HCT116 (cell line): ENCODE data around the gene INO80. TPM values are rescaled to one million over a fixed set of nuclear protein-coding genes. Genes with fewer than 3 reads are reported as not detected.

Experiments used
- ATAC-seq: fragments of 200-7000 bp; cut with Tn5 transposase; 2 replicates; pipeline ENCODE4 v1.9.1; 2020; ENCODE audit warnings: mild to moderate bottlenecking, moderate library complexity
- BruUV-seq: library from RNA; stranded (reverse); fragments of 400-500 nt; replicated peaks from 2 replicates; lab custom pipeline; 2021; lab: Mats Ljungman, UMichigan
- CTCF ChIA-PET: fragments of 300-600 bp; sonication (Branson Sonifier 250); formaldehyde crosslinking; loops from one replicate; lab custom pipeline; 2021; ENCODE audit warnings: antibody characterized with exemption; lab: Charles Lee
- POLR2A ChIA-PET: fragments of 300-600, 350-600 bp; sonication (Branson Sonifier 250); formaldehyde crosslinking; loops from one replicate; lab custom pipeline; 2021; ENCODE audit warnings: antibody characterized with exemption; lab: Charles Lee
- RAD21 ChIA-PET, 2 experiments: fragments of 300-600 bp; sonication (Branson Sonifier 250); formaldehyde crosslinking; loops; one replicate each; lab custom pipeline; 2023; ENCODE audit warnings: low total read pairs in 2 of 2; ENCODE audit not compliant: uncharacterized antibody in 2 of 2, unreplicated experiment in 2 of 2, low non-redundant PET in 1 of 2; lab: Charles Lee
- DNase-seq: peaks from one replicate; pipeline ENCODE4 v3.0.0-alpha.2; 2010; ENCODE audit warnings: low read depth, low spot score
- H2AFZ ChIP-seq: fragments of 200-600 bp; shearing (Covaris generic), sonication (generic); 2 replicates; pipeline ENCODE4 v1.6.1; 2017; ENCODE audit warnings: low read depth, mixed run types, mixed read lengths, antibody characterized with exemption, low read length; ENCODE audit not compliant: poor library complexity, severe bottlenecking
- H3K27ac ChIP-seq: 2 replicates; pipeline ENCODE4 v1.5.1; 2012; ENCODE audit warnings: low read depth, low read length
- H3K27me3 ChIP-seq: fragments of 200-600 bp; sonication (generic); 2 replicates; pipeline ENCODE4 v1.6.1; 2016; ENCODE audit warnings: mixed run types, low read length, mixed read lengths; ENCODE audit not compliant: insufficient read depth
- H3K36me3 ChIP-seq, 2 experiments: fragments of 200-500 bp in 1 of 2; fragments of 200-600 bp in 1 of 2; sonication (Bioruptor generic) in 1 of 2; sonication (generic) in 1 of 2; 2 replicates each; pipeline versions ENCODE4 v1.5.1 to v1.6.1; 2014 to 2016; ENCODE audit warnings: low read length in 2 of 2, inconsistent platforms in 1 of 2, mixed read lengths in 1 of 2, mixed run types in 1 of 2; ENCODE audit not compliant: insufficient read depth in 2 of 2, control insufficient read depth in 1 of 2
- H3K4me1 ChIP-seq, 2 experiments: fragments of 200-600 bp in 1 of 2; sonication (generic) in 1 of 2; 2 replicates each; pipeline versions ENCODE4 v1.5.1 to v1.6.1; 2012 to 2017; ENCODE audit warnings: low read length in 2 of 2, inconsistent platforms in 1 of 2, mild to moderate bottlenecking in 1 of 2, mixed read lengths in 1 of 2, mixed run types in 1 of 2, moderate library complexity in 1 of 2; ENCODE audit not compliant: insufficient read depth in 2 of 2, control insufficient read depth in 1 of 2
- H3K4me2 ChIP-seq: fragments of 200-600 bp; sonication (generic); 2 replicates; pipeline ENCODE4 v1.6.1; 2017; ENCODE audit warnings: mixed run types, low read length, mixed read lengths
- H3K4me3 ChIP-seq, 2 experiments: fragments of 200-600 bp in 1 of 2; sonication (generic) in 1 of 2; replicated peaks in 1 of 2; 2 replicates each; pipeline ENCODE4 v1.5.1; 2011 to 2016; ENCODE audit warnings: low read length in 2 of 2, control low read depth in 1 of 2, low read depth in 1 of 2, mild to moderate bottlenecking in 1 of 2, mixed read lengths in 1 of 2, mixed run types in 1 of 2
- H3K79me2 ChIP-seq: fragments of 200-600 bp; sonication (generic); 2 replicates; pipeline ENCODE4 v1.6.1; 2017; ENCODE audit warnings: mild to moderate bottlenecking, mixed run types, low read length, moderate library complexity, mixed read lengths; ENCODE audit not compliant: insufficient read depth
- H3K9ac ChIP-seq: fragments of 200-600 bp; sonication (generic); 2 replicates; pipeline ENCODE4 v1.6.1; 2016; ENCODE audit warnings: low read length, mixed read lengths
- H3K9me2 ChIP-seq: fragments of 200-600 bp; sonication (generic), shearing (Covaris generic); 2 replicates; pipeline ENCODE4 v1.6.1; 2017; ENCODE audit warnings: mixed run types, mild to moderate bottlenecking, moderate library complexity; ENCODE audit not compliant: insufficient read depth
- H3K9me3 ChIP-seq, 2 experiments: fragments of 200-500 bp in 1 of 2; fragments of 200-600 bp in 1 of 2; sonication (Bioruptor generic) in 1 of 2; sonication (generic) in 1 of 2; 2 replicates each; pipeline ENCODE4 v1.6.1; 2014 to 2017; ENCODE audit warnings: low read length in 2 of 2, mixed read lengths in 2 of 2, inconsistent platforms in 1 of 2, low read depth in 1 of 2, mild to moderate bottlenecking in 1 of 2, mixed run types in 1 of 2, moderate library complexity in 1 of 2; ENCODE audit not compliant: control insufficient read depth in 1 of 2, insufficient read depth in 1 of 2
- H4K20me1 ChIP-seq: fragments of 200-600 bp; sonication (generic), shearing (Covaris generic); 2 replicates; pipeline ENCODE4 v1.6.1; 2017; ENCODE audit warnings: mixed run types, mild to moderate bottlenecking, moderate library complexity; ENCODE audit not compliant: insufficient read depth
- EGR1 ChIP-seq: IDR thresholded peaks from 2 replicates; pipeline ENCODE4 v1.6.1; 2012; ENCODE audit warnings: low read depth
- EZH2phosphoT487 ChIP-seq: fragments of 200-600 bp; IDR thresholded peaks from 2 replicates; pipeline ENCODE4 v1.6.1; 2018; ENCODE audit warnings: antibody characterized with exemption, borderline replicate concordance
- FOSL1 ChIP-seq: IDR thresholded peaks from 2 replicates; pipeline ENCODE4 v1.6.1; 2012; ENCODE audit warnings: low read depth
- POLR2A ChIP-seq: IDR thresholded peaks from 2 replicates; pipeline ENCODE4 v1.7.0; 2011; ENCODE audit warnings: borderline replicate concordance; ENCODE audit not compliant: insufficient read depth, insufficient read length; ENCODE audit errors: extremely low read depth
- POLR2AphosphoS5 ChIP-seq: IDR thresholded peaks from 2 replicates; pipeline ENCODE4 v1.6.1; 2011; ENCODE audit warnings: mild to moderate bottlenecking, low read depth, low read length, moderate library complexity
- SP1 ChIP-seq: IDR thresholded peaks from 2 replicates; pipeline ENCODE4 v1.6.1; 2012; ENCODE audit warnings: low read depth
- YY1 ChIP-seq: IDR thresholded peaks from 2 replicates; pipeline ENCODE4 v1.6.1; 2011; ENCODE audit warnings: low read length, low read depth, moderate library complexity, mild to moderate bottlenecking; ENCODE audit not compliant: insufficient replicate concordance; ENCODE audit errors: extremely low read depth
- ZNF274 ChIP-seq: fragments of 200-500 bp; sonication (Bioruptor generic); IDR thresholded peaks from 2 replicates; pipeline ENCODE4 v1.6.1; 2014; ENCODE audit warnings: mild to moderate bottlenecking, low read depth, low read length, inconsistent platforms
- intact Hi-C: fragments of 100-400 bp; cut with micrococcal nuclease; formaldehyde crosslinking; loops from 2 replicates; pipeline ENCODE4 v1.10.0; 2022
- total RNA-seq: library from RNA; stranded (reverse); gene quantifications from one replicate; pipeline ENCODE4 v1.2.1, GENCODE V29; 2021; ENCODE audit not compliant: unreplicated experiment
- TF ChIP-seq, protein P1 (sequence below), 3 experiments: fragments of 200-600 bp in 1 of 3; sonication (generic) in 1 of 3; IDR thresholded peaks in 2 of 3; conservative IDR thresholded peaks in 1 of 3; 2 replicates each; pipeline ENCODE4 v1.5.1; 2012 to 2017; ENCODE audit warnings: low read depth in 2 of 3, low read length in 2 of 3, antibody characterized with exemption in 1 of 3, borderline replicate concordance in 1 of 3, control low read depth in 1 of 3, mild to moderate bottlenecking in 1 of 3, mixed read lengths in 1 of 3, mixed run types in 1 of 3, moderate library complexity in 1 of 3; ENCODE audit not compliant: insufficient read depth in 1 of 3

Gene INO80
- total RNA-seq, 1 experiment from 2014 or later, result 28.2 TPM

- Histone ChIP-seq H3K9me2 (no peaks in the 10 kb centered on the region), H3K4me1 (no peaks in the 10 kb centered on the region), H3K4me3 (no peak overlapping the region), H2AFZ (no peak overlapping the region), H3K27me3 (no peaks in the 10 kb centered on the region), H4K20me1 (no peaks in the 10 kb centered on the region), H3K9me3 (no peaks in the 10 kb centered on the region), H3K4me2 (no peak overlapping the region), H3K9ac (no peak overlapping the region), H3K36me3 (peaks cover 28 to 51% of the 10 kb centered on the region in 2 experiments; a peak in 3 of 4 replicates), H3K27ac (no peak overlapping the region), H3K79me2 (no peaks in the 10 kb centered on the region; the same call in 1 of the 2 replicates)
- ATAC-seq (no peak), DNase-seq (no peak)
- intact Hi-C loops, result no loop called here
- no TSS peak for BruUV-seq
- ChIA-PET POLR2A (no interaction called here), CTCF (no interaction called here), RAD21 (no interaction called here)
- TF ChIP-seq FOSL1, result no peak
- TF ChIP-seq POLR2A, result no peak
- no peak for TF ChIP-seq EZH2phosphoT487
- no peak for TF ChIP-seq SP1
- no peak for TF ChIP-seq YY1
- TF ChIP-seq POLR2AphosphoS5, result no peak
- no peak for TF ChIP-seq ZNF274
Observed at GRCh38 chr15:40991355-40991754, 124.7 kb downstream of the INO80 start.

DNA sequence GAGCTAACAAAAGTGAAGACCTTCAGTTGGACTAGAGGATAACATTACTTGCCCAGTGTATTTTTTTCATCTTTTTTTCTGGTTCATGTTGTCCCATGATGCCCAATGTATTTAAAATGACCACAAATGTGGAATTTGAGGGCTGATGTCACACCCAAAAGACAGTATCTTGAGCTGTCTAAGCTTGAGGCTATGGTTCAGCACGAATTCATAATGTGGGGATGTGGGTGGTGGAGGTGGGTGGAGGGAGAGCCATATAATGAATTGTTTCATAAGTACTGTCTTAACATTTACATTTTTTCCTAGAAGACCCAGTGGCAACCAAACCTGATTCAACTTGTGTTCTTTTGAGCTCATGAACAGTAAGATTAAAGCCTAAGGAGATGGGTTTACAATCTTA lies 125.3 kb downstream of the INO80 start:
- ATAC-seq, result no peak
- Histone ChIP-seq H3K4me2 (no peak overlapping the region), H3K9me3 (no peaks in the 10 kb centered on the region), H3K36me3 (peaks cover 30 to 51% of the 10 kb centered on the region in 2 experiments), H3K27ac (no peak overlapping the region), H3K4me3 (no peak overlapping the region), H3K27me3 (no peaks in the 10 kb centered on the region), H4K20me1 (no peaks in the 10 kb centered on the region), H3K79me2 (no peaks in the 10 kb centered on the region; the same call in 1 of the 2 replicates), H3K9me2 (no peaks in the 10 kb centered on the region), H2AFZ (no peak overlapping the region), H3K4me1 (no peaks in the 10 kb centered on the region), H3K9ac (no peak overlapping the region)
- TF ChIP-seq ZNF274 (no peak), EGR1 (no peak)
- TF ChIP-seq, protein P1, sequence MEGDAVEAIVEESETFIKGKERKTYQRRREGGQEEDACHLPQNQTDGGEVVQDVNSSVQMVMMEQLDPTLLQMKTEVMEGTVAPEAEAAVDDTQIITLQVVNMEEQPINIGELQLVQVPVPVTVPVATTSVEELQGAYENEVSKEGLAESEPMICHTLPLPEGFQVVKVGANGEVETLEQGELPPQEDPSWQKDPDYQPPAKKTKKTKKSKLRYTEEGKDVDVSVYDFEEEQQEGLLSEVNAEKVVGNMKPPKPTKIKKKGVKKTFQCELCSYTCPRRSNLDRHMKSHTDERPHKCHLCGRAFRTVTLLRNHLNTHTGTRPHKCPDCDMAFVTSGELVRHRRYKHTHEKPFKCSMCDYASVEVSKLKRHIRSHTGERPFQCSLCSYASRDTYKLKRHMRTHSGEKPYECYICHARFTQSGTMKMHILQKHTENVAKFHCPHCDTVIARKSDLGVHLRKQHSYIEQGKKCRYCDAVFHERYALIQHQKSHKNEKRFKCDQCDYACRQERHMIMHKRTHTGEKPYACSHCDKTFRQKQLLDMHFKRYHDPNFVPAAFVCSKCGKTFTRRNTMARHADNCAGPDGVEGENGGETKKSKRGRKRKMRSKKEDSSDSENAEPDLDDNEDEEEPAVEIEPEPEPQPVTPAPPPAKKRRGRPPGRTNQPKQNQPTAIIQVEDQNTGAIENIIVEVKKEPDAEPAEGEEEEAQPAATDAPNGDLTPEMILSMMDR (IDR thresholded peaks at IDR 0.05 in 2 of 3, conservative IDR thresholded peaks at IDR 0.05 in 1 of 3; ENCODE audit: borderline replicate concordance in 1 of 3, insufficient read depth in 1 of 3, low read depth in 2 of 3, low read length in 2 of 3), result no peak
- CTCF ChIA-PET, result no interaction called here
- DNase-seq, result no peak
- intact Hi-C loops, result no loop called here
- POLR2A ChIA-PET, result no interaction called here
- no TSS peak for BruUV-seq
- RAD21 ChIA-PET, result no interaction called here
